ENCODE measurements around the gene SOS2. TPM values are rescaled to one million over a fixed set of nuclear protein-coding genes. Genes with fewer than 3 reads are reported as not detected.

SOS2 gene
- total and polyA plus RNA-seq, 2 donors (not counting 1 experiment from before 2014, with no cell fraction given) = 9.6 to 51.0 TPM

DNA sequence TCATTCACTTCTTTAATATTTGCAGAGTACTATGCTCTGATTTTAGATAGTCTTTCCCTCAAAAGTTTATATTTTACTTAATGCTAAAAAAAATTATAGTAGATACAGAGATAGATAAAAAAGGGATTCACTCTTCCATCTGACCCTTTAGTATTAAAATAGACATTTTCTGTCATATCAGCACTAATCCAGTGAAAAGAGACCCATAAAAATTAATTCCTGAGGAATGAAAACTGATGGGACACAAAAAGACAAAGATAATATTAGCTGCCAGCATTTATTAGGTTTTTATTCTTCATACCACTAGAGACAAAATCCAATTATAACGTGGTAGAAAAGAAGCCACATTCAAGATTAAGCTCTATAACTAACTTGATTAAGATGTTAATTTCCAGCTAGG is 45.3 kb downstream of the SOS2 start:
- POLR2A ChIA-PET = interaction anchor here (0.8 kb wide), 1 partner anchor 27 kb away, joined by 5 read pairs; no protein-coding TSS in a partner anchor
- no peak overlapping the region for H3K9ac ChIP-seq (ENCODE audit: low read length)
- no peak overlapping the region for H3K4me3 ChIP-seq (ENCODE audit: control extremely low read depth in 1 of 5, extremely low read depth in 1 of 5, insufficient read depth in 1 of 5, low read depth in 2 of 5, low read length in 4 of 5)
- no CpG with 5 or more reads among the region's 1 CpG for WGBS (ENCODE audit: insufficient coverage)
- no peaks in the 10 kb centered on the region for H3K4me1 Mint-ChIP-seq
- no peaks in the 10 kb centered on the region for H3K9me3 Mint-ChIP-seq (ENCODE audit: insufficient read depth)
- CTCF ChIA-PET = no interaction called here
- TF ChIP-seq, protein P1, sequence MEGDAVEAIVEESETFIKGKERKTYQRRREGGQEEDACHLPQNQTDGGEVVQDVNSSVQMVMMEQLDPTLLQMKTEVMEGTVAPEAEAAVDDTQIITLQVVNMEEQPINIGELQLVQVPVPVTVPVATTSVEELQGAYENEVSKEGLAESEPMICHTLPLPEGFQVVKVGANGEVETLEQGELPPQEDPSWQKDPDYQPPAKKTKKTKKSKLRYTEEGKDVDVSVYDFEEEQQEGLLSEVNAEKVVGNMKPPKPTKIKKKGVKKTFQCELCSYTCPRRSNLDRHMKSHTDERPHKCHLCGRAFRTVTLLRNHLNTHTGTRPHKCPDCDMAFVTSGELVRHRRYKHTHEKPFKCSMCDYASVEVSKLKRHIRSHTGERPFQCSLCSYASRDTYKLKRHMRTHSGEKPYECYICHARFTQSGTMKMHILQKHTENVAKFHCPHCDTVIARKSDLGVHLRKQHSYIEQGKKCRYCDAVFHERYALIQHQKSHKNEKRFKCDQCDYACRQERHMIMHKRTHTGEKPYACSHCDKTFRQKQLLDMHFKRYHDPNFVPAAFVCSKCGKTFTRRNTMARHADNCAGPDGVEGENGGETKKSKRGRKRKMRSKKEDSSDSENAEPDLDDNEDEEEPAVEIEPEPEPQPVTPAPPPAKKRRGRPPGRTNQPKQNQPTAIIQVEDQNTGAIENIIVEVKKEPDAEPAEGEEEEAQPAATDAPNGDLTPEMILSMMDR (IDR thresholded peaks at IDR 0.05) = no peak
- TF ChIP-seq EZH2 (IDR thresholded peaks at IDR 0.05; ENCODE audit: borderline replicate concordance, insufficient read depth, low read depth, low read length, poor library complexity, severe bottlenecking) = no peak
- no peak overlapping the region for H3K27ac ChIP-seq (ENCODE audit: low read length in 2 of 2)
- H2AFZ ChIP-seq (ENCODE audit: insufficient read depth, low read depth, low read length, poor library complexity, severe bottlenecking) = no peak overlapping the region
- ATAC-seq (ENCODE audit: low read depth) (no peak), DNase-seq (no peak)
- no peaks in the 10 kb centered on the region for H3K79me2 ChIP-seq (ENCODE audit: control insufficient read depth, insufficient read depth, low read length)
- no peaks in the 10 kb centered on the region for H3K27me3 Mint-ChIP-seq
- no peak overlapping the region for H3K4me2 ChIP-seq (replicated peaks; ENCODE audit: low read depth, low read length, poor library complexity, severe bottlenecking)
- no peak overlapping the region for H3K4me3 Mint-ChIP-seq
- no peaks in the 10 kb centered on the region for H4K20me1 ChIP-seq (ENCODE audit: control insufficient read depth, insufficient read depth, low read length, poor library complexity, severe bottlenecking)
- no peaks in the 10 kb centered on the region for H3K9me3 ChIP-seq (ENCODE audit: control extremely low read depth in 1 of 3, control insufficient read depth in 2 of 3, insufficient read depth in 1 of 3, low read length in 2 of 3)
- intact Hi-C loops (cut with micrococcal nuclease) = no loop called here
- peaks cover 13 to 35% of the 10 kb centered on the region in 2 experiments for H3K36me3 ChIP-seq (replicated peaks in 1 of 2; ENCODE audit: control extremely low read depth in 1 of 2, control insufficient read depth in 1 of 2, extremely low read depth in 1 of 2, insufficient read depth in 2 of 2, low read length in 1 of 2)
- no peaks in the 10 kb centered on the region for H3K4me1 ChIP-seq (ENCODE audit: control insufficient read depth in 2 of 2, insufficient read depth in 2 of 2, low read length in 2 of 2)
- no peaks in the 10 kb centered on the region for H3K27me3 ChIP-seq (replicated peaks in 1 of 4; ENCODE audit: control extremely low read depth in 1 of 4, control insufficient read depth in 3 of 4, insufficient read depth in 4 of 4, low read length in 3 of 4)
- H3K27ac Mint-ChIP-seq = no peak overlapping the region

DNA sequence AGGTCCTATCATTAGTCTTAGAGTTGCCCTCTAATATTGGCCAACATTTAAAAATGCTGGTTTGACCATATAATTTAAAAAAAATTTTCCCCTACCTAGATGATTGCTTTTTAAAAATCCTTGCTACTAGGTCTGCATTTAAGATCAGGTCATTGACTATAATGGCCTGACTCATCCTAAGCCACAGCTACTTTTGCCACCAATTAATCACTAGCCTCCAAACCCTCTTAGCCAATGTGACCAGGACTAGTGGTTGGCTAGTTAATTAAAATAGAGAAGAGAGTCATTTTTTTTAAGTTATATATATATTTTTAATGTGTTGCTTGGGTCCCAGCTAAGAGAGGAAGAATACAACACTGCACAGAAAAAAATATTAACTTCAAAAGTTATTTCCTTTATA is 57.5 kb downstream of the SOS2 start:
- no peak overlapping the region for H3K4me3 ChIP-seq (ENCODE audit: control extremely low read depth in 1 of 5, extremely low read depth in 1 of 5, insufficient read depth in 1 of 5, low read depth in 2 of 5, low read length in 4 of 5)
- no peaks in the 10 kb centered on the region for H4K20me1 ChIP-seq (ENCODE audit: control insufficient read depth, insufficient read depth, low read length, poor library complexity, severe bottlenecking)
- DNase-seq (no peak), ATAC-seq (ENCODE audit: low read depth) (no peak)
- H3K27me3 Mint-ChIP-seq = no peaks in the 10 kb centered on the region
- H3K27ac Mint-ChIP-seq = no peak overlapping the region
- no peaks in the 10 kb centered on the region for H3K4me1 Mint-ChIP-seq
- H3K4me3 Mint-ChIP-seq = no peak overlapping the region
- no peak overlapping the region for H3K9ac ChIP-seq (ENCODE audit: low read length)
- no peaks in the 10 kb centered on the region for H3K9me3 Mint-ChIP-seq (ENCODE audit: insufficient read depth)
- H2AFZ ChIP-seq (ENCODE audit: insufficient read depth, low read depth, low read length, poor library complexity, severe bottlenecking) = no peak overlapping the region
- H3K9me3 ChIP-seq (ENCODE audit: control extremely low read depth in 1 of 3, control insufficient read depth in 2 of 3, insufficient read depth in 1 of 3, low read length in 2 of 3) = no peaks in the 10 kb centered on the region
- intact Hi-C loops (cut with micrococcal nuclease) = no loop called here
- H3K79me2 ChIP-seq (ENCODE audit: control insufficient read depth, insufficient read depth, low read length) = no peaks in the 10 kb centered on the region
- H3K4me2 ChIP-seq (replicated peaks; ENCODE audit: low read depth, low read length, poor library complexity, severe bottlenecking) = no peak overlapping the region
- TF ChIP-seq, protein P1 (IDR thresholded peaks at IDR 0.05) = no peak
- no peak for TF ChIP-seq EZH2 (IDR thresholded peaks at IDR 0.05; ENCODE audit: borderline replicate concordance, insufficient read depth, low read depth, low read length, poor library complexity, severe bottlenecking)
- ChIA-PET CTCF (no interaction called here), POLR2A (no interaction called here)
- H3K27me3 ChIP-seq (replicated peaks in 1 of 4; ENCODE audit: control extremely low read depth in 1 of 4, control insufficient read depth in 3 of 4, insufficient read depth in 4 of 4, low read length in 3 of 4) = no peaks in the 10 kb centered on the region
- H3K4me1 ChIP-seq (ENCODE audit: control insufficient read depth in 2 of 2, insufficient read depth in 2 of 2, low read length in 2 of 2) = no peaks in the 10 kb centered on the region
- H3K36me3 ChIP-seq (replicated peaks in 1 of 2; ENCODE audit: control extremely low read depth in 1 of 2, control insufficient read depth in 1 of 2, extremely low read depth in 1 of 2, insufficient read depth in 2 of 2, low read length in 1 of 2) = peaks cover 7 to 10% of the 10 kb centered on the region in 2 experiments
- H3K27ac ChIP-seq (ENCODE audit: low read length in 2 of 2) = no peak overlapping the region
